Activated naive CD4-positive, alpha-beta T cell treated with anti-CD3 and anti-CD28 coated beads, Interleukin-2, amount 50 U/mL, for 72 hours (primary cell): ENCODE results near the gene GTF2A2. TPM values are rescaled to one million over a fixed set of nuclear protein-coding genes. Genes with fewer than 3 reads are reported as not detected.

Source experiments
- ATAC-seq, 2 donors: fragments of 150-1000 bp; cut with Tn5 transposase; 2 replicates each; pipeline ENCODE4 v1.10.0; 2021; ENCODE audit warnings: mild to moderate bottlenecking in 2 of 2, moderate library complexity in 2 of 2
- DNase-seq, 2 donors: peaks; one replicate each; pipeline ENCODE4 v3.0.0; 2021 to 2022; ENCODE audit warnings: low spot score in 2 of 2
- H3K27ac Mint-ChIP-seq, 2 donors: one replicate each; pipeline ENCODE4 v1.8.0; 2022; ENCODE audit warnings: mild to moderate bottlenecking in 2 of 2, mixed read lengths in 2 of 2
- H3K36me3 Mint-ChIP-seq, 2 donors: one replicate each; pipeline ENCODE4 v1.8.0; 2022; ENCODE audit warnings: mixed read lengths in 2 of 2
- H3K9me3 Mint-ChIP-seq, 2 donors: one replicate each; pipeline ENCODE4 v1.8.0; 2022; ENCODE audit warnings: mixed read lengths in 2 of 2
- total RNA-seq, 2 donors: library from RNA; stranded (reverse); gene quantifications; one replicate each; pipeline ENCODE4 v1.2.3, GENCODE V29; 2022

GTF2A2 gene
- total RNA-seq, 2 donors from 2014 or later: 141 to 170 TPM

- no peak overlapping the region for H3K27ac Mint-ChIP-seq
- no peaks in the 10 kb centered on the region for H3K36me3 Mint-ChIP-seq
- no peaks in the 10 kb centered on the region for H3K9me3 Mint-ChIP-seq
- DNase-seq (no peak), ATAC-seq (no peak)
Measured at GRCh38 chr15:59636184-59636583, 21.1 kb downstream of the GTF2A2 start.

GRCh38 chr15:59632714-59633113, 24.6 kb downstream of the GTF2A2 start:
- H3K27ac Mint-ChIP-seq: no peak overlapping the region
- ATAC-seq: no peak
- H3K36me3 Mint-ChIP-seq: no peaks in the 10 kb centered on the region
- H3K9me3 Mint-ChIP-seq: no peaks in the 10 kb centered on the region
- no peak for DNase-seq

GRCh38 chr15:59622289-59622688, 35.0 kb downstream of the GTF2A2 start:
- DNase-seq: peak in 1 of 2 donors; percentile 63
- Mint-ChIP-seq H3K36me3 (no peaks in the 10 kb centered on the region), H3K27ac (no peak overlapping the region), H3K9me3 (no peaks in the 10 kb centered on the region)
- peak; percentile 79 to 100 for ATAC-seq

- DNase-seq: no peak
- H3K27ac Mint-ChIP-seq: no peak overlapping the region
- peaks cover 7 to 13% of the 10 kb centered on the region in 2 donors for H3K9me3 Mint-ChIP-seq
- peaks cover 8 to 19% of the 10 kb centered on the region in 2 donors for H3K36me3 Mint-ChIP-seq
- ATAC-seq: no peak
Measured at GRCh38 chr15:59618406-59618805, 38.9 kb downstream of the GTF2A2 start.

GRCh38 chr15:59616379-59616778, 40.9 kb downstream of the GTF2A2 start:
- H3K36me3 Mint-ChIP-seq: peaks cover 8 to 21% of the 10 kb centered on the region in 2 donors
- DNase-seq (no peak), ATAC-seq (no peak)
- H3K9me3 Mint-ChIP-seq: peaks cover 7 to 17% of the 10 kb centered on the region in 2 donors
- no peak overlapping the region for H3K27ac Mint-ChIP-seq

- DNase-seq: no peak
- peaks cover 8 to 24% of the 10 kb centered on the region in 2 donors for H3K36me3 Mint-ChIP-seq
- no peak for ATAC-seq
- H3K27ac Mint-ChIP-seq: no peak overlapping the region
- H3K9me3 Mint-ChIP-seq: peaks cover 7 to 21% of the 10 kb centered on the region in 2 donors
Measured at GRCh38 chr15:59615661-59616060, 41.7 kb downstream of the GTF2A2 start.

- DNase-seq (no peak), ATAC-seq (no peak)
- peaks cover 8 to 24% of the 10 kb centered on the region in 2 donors for H3K36me3 Mint-ChIP-seq
Measured at GRCh38 chr15:59614153-59614552, 43.2 kb downstream of the GTF2A2 start.

GRCh38 chr15:59611276-59612260, 45.7 kb downstream of the GTF2A2 start, which contains the start of gene GCNT3:
Gene GCNT3 (plus strand): TSS chr15:59611783. CDS start chr15:59618239, 6,456 bp downstream.
- DNase-seq (no peak), ATAC-seq (no peak)
- Mint-ChIP-seq H3K27ac (peak within 1 kb of the TSS in 1 of 2 donors; percentile 12), H3K9me3 (peaks cover 7 to 26% of the 10 kb centered on the region in 2 donors), H3K36me3 (peaks cover 8 to 24% of the 10 kb centered on the region in 2 donors)

More at GRCh38 chr15:59614153-59614552, 43.2 kb downstream of the GTF2A2 start:
- Mint-ChIP-seq H3K9me3 (peaks cover 7 to 26% of the 10 kb centered on the region in 2 donors), H3K27ac (no peak overlapping the region)

GRCh38 chr15:59609730-59610712, 47.3 kb downstream of the GTF2A2 start:
- no peak overlapping the region for H3K27ac Mint-ChIP-seq
- DNase-seq (no peak), ATAC-seq (no peak)
- peaks cover 5 to 14% of the 10 kb centered on the region in 2 donors for H3K36me3 Mint-ChIP-seq
- H3K9me3 Mint-ChIP-seq: peaks cover 6 to 18% of the 10 kb centered on the region in 2 donors

- H3K27ac Mint-ChIP-seq: no peak overlapping the region
- H3K9me3 Mint-ChIP-seq: peaks cover 12 to 15% of the 10 kb centered on the region in 2 donors
- peaks cover 0 to 24% of the 10 kb centered on the region in 2 donors for H3K36me3 Mint-ChIP-seq
- no peak for ATAC-seq
- no peak for DNase-seq
Measured at GRCh38 chr15:59605994-59606393, 51.3 kb downstream of the GTF2A2 start.

GRCh38 chr15:59598461-59598860, 58.9 kb downstream of the GTF2A2 start:
- Mint-ChIP-seq H3K9me3 (peaks cover under 1 to 3% of the 10 kb centered on the region in 2 donors), H3K36me3 (peaks cover 0 to 15% of the 10 kb centered on the region in 2 donors), H3K27ac (no peak overlapping the region)
- DNase-seq (no peak), ATAC-seq (no peak)

GRCh38 chr15:59596640-59597039, 60.7 kb downstream of the GTF2A2 start:
- Mint-ChIP-seq H3K36me3 (peaks cover 0 to 7% of the 10 kb centered on the region in 2 donors), H3K27ac (no peak overlapping the region), H3K9me3 (no peaks in the 10 kb centered on the region)
- ATAC-seq (no peak), DNase-seq (no peak)

- Mint-ChIP-seq H3K9me3 (no peaks in the 10 kb centered on the region), H3K27ac (no peak overlapping the region), H3K36me3 (no peaks in the 10 kb centered on the region)
- ATAC-seq (no peak), DNase-seq (no peak)
Measured at GRCh38 chr15:59595434-59595915, 61.8 kb downstream of the GTF2A2 start.

- DNase-seq (no peak), ATAC-seq (no peak)
- no peaks in the 10 kb centered on the region for H3K36me3 Mint-ChIP-seq
- no peaks in the 10 kb centered on the region for H3K9me3 Mint-ChIP-seq
- no peak overlapping the region for H3K27ac Mint-ChIP-seq
Measured at GRCh38 chr15:59594991-59595390, 62.3 kb downstream of the GTF2A2 start.

- H3K27ac Mint-ChIP-seq: no peak overlapping the region
- H3K36me3 Mint-ChIP-seq: no peaks in the 10 kb centered on the region
- ATAC-seq: no peak
- DNase-seq: no peak
- H3K9me3 Mint-ChIP-seq: no peaks in the 10 kb centered on the region
Measured at GRCh38 chr15:59594493-59594942, 62.8 kb downstream of the GTF2A2 start.

GRCh38 chr15:59591356-59591755, 66.0 kb downstream of the GTF2A2 start:
- H3K9me3 Mint-ChIP-seq: no peaks in the 10 kb centered on the region
- H3K36me3 Mint-ChIP-seq: no peaks in the 10 kb centered on the region
- DNase-seq (no peak), ATAC-seq (no peak)
- H3K27ac Mint-ChIP-seq: no peak overlapping the region
